SK-N-SH (cell line): Measurements from ENCODE around the gene NIT1. TPM values are rescaled to one million over a fixed set of nuclear protein-coding genes. Genes with fewer than 3 reads are reported as not detected.

Source experiments
- CTCF ChIA-PET: fragments of 300-600, 350-600 bp; formaldehyde crosslinking; extraction: SDS; loops from one replicate; lab custom pipeline; 2021; lab: Yijun Ruan, JAX
- POLR2A ChIA-PET: fragments of 350-600 bp; sonication (Branson Sonifier 250); formaldehyde crosslinking; extraction: SDS; loops from one replicate; lab custom pipeline; 2020; ENCODE audit warnings: antibody characterized with exemption, inconsistent platforms; lab: Yijun Ruan, JAX
- DNase-seq: peaks from one replicate; pipeline ENCODE4 v3.0.0; 2012
- H2AFZ ChIP-seq: fragments of 200-600 bp; sonication (generic); 2 replicates; pipeline ENCODE4 v1.8.1; 2016; ENCODE audit warnings: antibody characterized with exemption, mild to moderate bottlenecking, low read depth
- H3F3A ChIP-seq: fragments of 200-600 bp; sonication (generic); replicated peaks from 2 replicates; pipeline ENCODE3; 2016; ENCODE audit warnings: antibody characterized with exemption, mild to moderate bottlenecking; ENCODE audit not compliant: insufficient read depth
- H3K27ac ChIP-seq, 2 experiments: fragments of 200-500 bp in 1 of 2; fragments of 200-600 bp in 1 of 2; sonication (Bioruptor generic) in 1 of 2; sonication (generic), shearing (Covaris generic) in 1 of 2; 2 replicates each; pipeline versions ENCODE4 v1.5.1 to v1.6.1; 2014 to 2016; ENCODE audit warnings: low read depth in 2 of 2, inconsistent platforms in 1 of 2, low read length in 1 of 2, mild to moderate bottlenecking in 1 of 2, mixed read lengths in 1 of 2
- H3K27me3 ChIP-seq: fragments of 200-600 bp; sonication (generic), shearing (Covaris generic); 2 replicates; pipeline ENCODE4 v1.6.1; 2016; ENCODE audit warnings: mixed run types; ENCODE audit not compliant: insufficient read depth
- H3K36me3 ChIP-seq, 2 experiments: fragments of 200-500 bp in 1 of 2; fragments of 200-600 bp in 1 of 2; sonication (Bioruptor generic) in 1 of 2; sonication (generic) in 1 of 2; replicated peaks in 1 of 2; 2 replicates each; pipeline versions ENCODE3 to v1.5.1; 2014 to 2016; ENCODE audit warnings: low read length in 1 of 2, mild to moderate bottlenecking in 1 of 2; ENCODE audit not compliant: insufficient read depth in 2 of 2, control insufficient read depth in 1 of 2
- H3K4me1 ChIP-seq, 2 experiments: fragments of 200-500 bp in 1 of 2; fragments of 200-600 bp in 1 of 2; sonication (Bioruptor generic) in 1 of 2; sonication (generic), shearing (Covaris generic) in 1 of 2; 2 replicates each; pipeline versions ENCODE4 v1.5.1 to v1.6.1; 2014 to 2016; ENCODE audit warnings: low read depth in 1 of 2, low read length in 1 of 2, mixed run types in 1 of 2; ENCODE audit not compliant: insufficient read depth in 2 of 2, control insufficient read depth in 1 of 2
- H3K4me2 ChIP-seq: fragments of 200-600 bp; sonication (generic), shearing (Covaris generic); 2 replicates; pipeline ENCODE4 v1.6.1; 2017; ENCODE audit warnings: mixed run types
- H3K4me3 ChIP-seq, 2 experiments: fragments of 200-500 bp in 1 of 2; fragments of 200-600 bp in 1 of 2; sonication (Bioruptor generic) in 1 of 2; sonication (generic), shearing (Covaris generic) in 1 of 2; 2 replicates each; pipeline versions ENCODE4 v1.5.1 to v1.8.1; 2014 to 2016; ENCODE audit warnings: low read depth in 2 of 2, inconsistent platforms in 1 of 2, low read length in 1 of 2, mild to moderate bottlenecking in 1 of 2, mixed read lengths in 1 of 2, moderate library complexity in 1 of 2
- H3K79me2 ChIP-seq: fragments of 200-600 bp; sonication (generic); 2 replicates; pipeline ENCODE4 v1.8.1; 2017; ENCODE audit warnings: mild to moderate bottlenecking; ENCODE audit not compliant: insufficient read depth
- H3K9ac ChIP-seq: fragments of 200-600 bp; sonication (generic); 2 replicates; pipeline ENCODE4 v1.6.1; 2017; ENCODE audit warnings: mixed run types
- H3K9me2 ChIP-seq: fragments of 200-600 bp; sonication (generic); 2 replicates; pipeline ENCODE4 v1.6.1; 2017; ENCODE audit warnings: mixed run types
- H3K9me3 ChIP-seq: fragments of 200-600 bp; sonication (generic); 2 replicates; pipeline ENCODE4 v1.6.1; 2017; ENCODE audit warnings: mixed run types, mild to moderate bottlenecking, moderate library complexity
- H4K20me1 ChIP-seq: fragments of 200-600 bp; sonication (generic); 2 replicates; pipeline ENCODE4 v1.6.1; 2017; ENCODE audit warnings: mild to moderate bottlenecking, mixed run types; ENCODE audit not compliant: insufficient read depth
- CHD2 ChIP-seq: fragments of 150-350 bp; IDR thresholded peaks from 2 replicates; pipeline ENCODE4 v1.6.1; 2018; ENCODE audit warnings: low read length; ENCODE audit not compliant: partially characterized antibody
- ELF1 ChIP-seq: IDR thresholded peaks from 2 replicates; pipeline ENCODE4 v1.4.0; 2012
- GABPA ChIP-seq: IDR thresholded peaks from 2 replicates; pipeline ENCODE4 v1.4.0; 2012; ENCODE audit warnings: low read depth, mild to moderate bottlenecking
- IRF3 ChIP-seq: fragments of 150-350 bp; IDR thresholded peaks from 2 replicates; pipeline ENCODE4 v1.6.1; 2016; ENCODE audit warnings: mild to moderate bottlenecking, low read depth, low read length
- MXI1 ChIP-seq: IDR thresholded peaks from 2 replicates; pipeline ENCODE4 v1.6.1; 2012; ENCODE audit warnings: mild to moderate bottlenecking, low read depth, low read length, improper control_type of control experiment
- NFIC ChIP-seq: IDR thresholded peaks from 2 replicates; pipeline ENCODE4 v1.4.0; 2012; ENCODE audit warnings: borderline replicate concordance
- NRF1 ChIP-seq: IDR thresholded peaks from 2 replicates; pipeline ENCODE4 v1.6.1; 2012; ENCODE audit warnings: low read depth, mild to moderate bottlenecking, low read length
- PBX3 ChIP-seq: IDR thresholded peaks from 2 replicates; pipeline ENCODE4; 2012
- POLR2AphosphoS5 ChIP-seq: IDR thresholded peaks from 2 replicates; pipeline ENCODE4 v1.6.1; 2012; ENCODE audit warnings: low read depth, low read length
- REST ChIP-seq: IDR thresholded peaks from 2 replicates; pipeline ENCODE4 v1.6.1; 2012; ENCODE audit warnings: mild to moderate bottlenecking, low read depth, low read length, moderate library complexity
- SIN3A ChIP-seq: IDR thresholded peaks from 2 replicates; pipeline ENCODE4 v1.6.1; 2012; ENCODE audit warnings: low read depth, mild to moderate bottlenecking, low read length, moderate library complexity, borderline replicate concordance
- TAF1 ChIP-seq: IDR thresholded peaks from 2 replicates; pipeline ENCODE4 v1.6.1; 2012; ENCODE audit warnings: low read depth, mild to moderate bottlenecking, low read length, moderate library complexity, borderline replicate concordance
- TEAD4 ChIP-seq: IDR thresholded peaks from 2 replicates; pipeline ENCODE4 v1.4.0; 2012; ENCODE audit warnings: mild to moderate bottlenecking, borderline replicate concordance; ENCODE audit not compliant: insufficient read depth
- YY1 ChIP-seq: IDR thresholded peaks from 2 replicates; pipeline ENCODE4 v1.4.0; 2012; ENCODE audit warnings: low read depth, mild to moderate bottlenecking
- WGBS: methylation state at CpG from one replicate; pipeline ENCODE4 v1.1.6; 2017; ENCODE audit warnings: low lambda C conversion rate; 5-methylcytosine and 5-hydroxymethylcytosine counted together
- polyA plus RNA-seq, 3 experiments: library from polyadenylated mRNA; depleted of rRNA; stranded (reverse); fragments of >200 nt; gene quantifications; 2 replicates each; pipeline ENCODE4 v1.2.3, GENCODE V29; 2012
- TF ChIP-seq, protein P1 (sequence below): IDR thresholded peaks from 2 replicates; pipeline ENCODE4 v1.4.0; 2012; ENCODE audit warnings: low read depth

The NIT1 gene, protein sequence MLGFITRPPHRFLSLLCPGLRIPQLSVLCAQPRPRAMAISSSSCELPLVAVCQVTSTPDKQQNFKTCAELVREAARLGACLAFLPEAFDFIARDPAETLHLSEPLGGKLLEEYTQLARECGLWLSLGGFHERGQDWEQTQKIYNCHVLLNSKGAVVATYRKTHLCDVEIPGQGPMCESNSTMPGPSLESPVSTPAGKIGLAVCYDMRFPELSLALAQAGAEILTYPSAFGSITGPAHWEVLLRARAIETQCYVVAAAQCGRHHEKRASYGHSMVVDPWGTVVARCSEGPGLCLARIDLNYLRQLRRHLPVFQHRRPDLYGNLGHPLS
- 38.7 and 48.9 TPM in 2 replicates for polyA plus RNA-seq (2012; rRNA removed)
- 18.6 and 31.2 TPM in 2 replicates for polyA plus RNA-seq (2012; cell fraction: cytosol; rRNA removed)
- polyA plus RNA-seq (2012; cell fraction: nucleus; rRNA removed): 147 and 155 TPM in 2 replicates

DNA sequence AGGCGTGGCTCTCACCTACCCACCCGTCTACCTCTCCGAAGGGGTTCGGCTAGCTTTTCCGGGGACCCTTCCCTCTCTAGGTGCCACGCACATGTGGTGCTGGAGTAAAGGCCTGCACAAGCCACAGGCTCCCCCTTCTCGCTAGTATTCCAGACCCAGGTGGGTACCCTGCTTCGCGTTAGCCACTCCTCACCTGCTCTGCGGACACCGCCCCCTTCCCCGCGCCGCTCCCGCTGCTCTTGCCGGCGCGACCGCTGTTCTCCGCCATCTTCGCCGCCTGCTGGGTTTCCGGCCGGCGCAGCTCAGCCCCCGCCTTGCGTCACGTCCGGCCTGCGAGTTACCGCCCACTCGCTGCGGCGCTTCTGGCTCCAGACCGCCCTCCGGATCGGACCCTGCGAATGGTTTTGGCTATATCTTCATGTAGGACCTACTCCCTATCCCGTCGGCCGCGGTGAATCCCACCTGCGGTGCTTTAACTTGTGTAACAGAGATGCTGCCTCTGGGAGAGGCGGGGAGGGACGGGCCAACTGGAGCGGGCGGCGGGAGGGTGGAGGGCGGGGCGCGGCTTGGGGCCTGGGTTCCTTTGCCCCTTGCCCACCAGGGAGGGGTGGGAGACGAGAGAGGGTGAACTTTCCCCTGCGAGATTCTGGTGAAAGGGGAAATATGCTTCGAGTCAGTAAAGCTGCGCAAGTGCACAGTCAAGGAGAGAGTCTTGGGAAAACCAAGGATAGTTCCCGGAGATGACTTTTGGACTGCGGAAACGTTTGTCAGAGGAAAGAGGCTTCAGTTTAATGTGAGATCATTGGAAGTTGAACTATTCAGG lies at the start of gene NIT1, which contains the start of gene PFDN2:
TSS of gene NIT1 (plus strand) at position 347 of the 823 bp plus-strand sequence. CDS start at position 419, 72 bp downstream.
TSS of gene PFDN2 (minus strand) at position 279 of the 823 bp plus-strand sequence. CDS start at position 268, 11 bp downstream.
- H3K4me1 ChIP-seq: peaks cover 22 to 25% of the 10 kb centered on the region in 2 experiments; a peak in 3 of 4 replicates
- TF ChIP-seq PBX3: no peak; the same call in 1 of the 2 replicates
- peak; percentile 85 for TF ChIP-seq POLR2AphosphoS5
- TF ChIP-seq REST: peak; percentile 53
- TF ChIP-seq CHD2: peak; percentile 41
- peak; percentile 53; the same call in 1 of the 2 replicates for TF ChIP-seq SIN3A
- 0 out of 2 replicates have a peak, but pooled peaks have one; percentile 7 for TF ChIP-seq ELF1
- TF ChIP-seq NRF1: peak; percentile 31
- peak; percentile 81 for TF ChIP-seq MXI1
- TF ChIP-seq TAF1: peak; percentile 98
- TF ChIP-seq TEAD4: no peak
- TF ChIP-seq GABPA: peak; percentile 89
- no peak for TF ChIP-seq IRF3
- TF ChIP-seq YY1: peak; percentile 94
- TF ChIP-seq, protein P1, sequence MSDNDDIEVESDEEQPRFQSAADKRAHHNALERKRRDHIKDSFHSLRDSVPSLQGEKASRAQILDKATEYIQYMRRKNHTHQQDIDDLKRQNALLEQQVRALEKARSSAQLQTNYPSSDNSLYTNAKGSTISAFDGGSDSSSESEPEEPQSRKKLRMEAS: peak; percentile 55; the same call in 1 of the 2 replicates
- no peak for TF ChIP-seq NFIC
- H2AFZ ChIP-seq: peak within 1 kb of the TSS; percentile 82
- H3K36me3 ChIP-seq: peaks cover 33 to 38% of the 10 kb centered on the region in 2 experiments
- WGBS: 2% methylated on average over 22 of the region's 58 CpGs
- H3K9ac ChIP-seq: peak within 1 kb of the TSS; percentile 93
- CTCF ChIA-PET: interaction anchor here (0.5 to 1.5 kb wide), 4 partner anchors 13 to 128 kb away, joined by 3 to 9 read pairs (median 4); partner anchors contain the start of gene DEDD
- H3K9me3 ChIP-seq: no peaks in the 10 kb centered on the region
- H3K79me2 ChIP-seq: peaks cover 72% of the 10 kb centered on the region
- peaks cover 15% of the 10 kb centered on the region for H3F3A ChIP-seq
- H4K20me1 ChIP-seq: peaks cover 26% of the 10 kb centered on the region
- no peaks in the 10 kb centered on the region for H3K9me2 ChIP-seq
- DNase-seq: peak; percentile 94
- peak within 1 kb of the TSS; percentile 92 for H3K4me2 ChIP-seq
- peak within 1 kb of the TSS; percentile 79 to 92 for H3K4me3 ChIP-seq
- no peaks in the 10 kb centered on the region for H3K27me3 ChIP-seq
- POLR2A ChIA-PET: interaction anchor here (0.7 to 2.1 kb wide), 9 partner anchors 9 to 84 kb away, joined by 3 to 12 read pairs (median 3); partner anchors contain the start of genes NDUFS2, PPOX and USF1
- H3K27ac ChIP-seq: peak within 1 kb of the TSS; percentile 90 to 93
